ENCODE measurements around the gene RUBCNL.

GRCh38 chr13:46327246-46327645, 59.8 kb downstream of the RUBCNL start:
- no peak for TF ChIP-seq SMC3 (IDR thresholded peaks at IDR 0.05)
- TF ChIP-seq KDM1A (IDR thresholded peaks at IDR 0.05; ENCODE audit: low read depth): no peak
- no peak for TF ChIP-seq REST (IDR thresholded peaks at IDR 0.05)
- TF ChIP-seq EHF (CRISPR knock-in tag; IDR thresholded peaks at IDR 0.05): no peak
- TF ChIP-seq POLR2A (IDR thresholded peaks at IDR 0.05; ENCODE audit: low read length): no peak
- TF ChIP-seq CBX8 (IDR thresholded peaks at IDR 0.05): no peak
- no peak for TF ChIP-seq RAD21 (conservative IDR thresholded peaks at IDR 0.05 in 1 of 2, IDR thresholded peaks at IDR 0.05 in 1 of 2)
- no peak for TF ChIP-seq JUN (IDR thresholded peaks at IDR 0.05)
- TF ChIP-seq CHD4 (IDR thresholded peaks at IDR 0.05; ENCODE audit: borderline replicate concordance): no peak
- no peak for TF ChIP-seq CTCF (IDR thresholded peaks at IDR 0.05)
- TF ChIP-seq ELK1 (IDR thresholded peaks at IDR 0.05; ENCODE audit: low read depth, low read length): no peak
